Suppressor macrophage treated with lipopolysaccharide for 4 hours (primary cell): Measurements from ENCODE around the gene STUB1.
A peak's percentile ranks its signal among the peaks of the same experiment; 100 is the strongest.

ENCODE experiments used
- DNase-seq: peaks from one replicate; pipeline ENCODE4 v3.0.0-alpha.2; 2020

STUB1 gene

GRCh38 chr16:714558-715476, 34.6 kb downstream of the STUB1 start, which contains the start of gene METRN:
Gene METRN (plus strand): TSS chr16:715118. CDS start chr16:715290, 172 bp downstream.
- DNase-seq = peak; percentile 92

GRCh38 chr16:715477-716199, 35.4 kb downstream of the STUB1 start:
- peak; percentile 29 for DNase-seq

- DNase-seq = no peak
Measured at GRCh38 chr16:716200-716568, 36.0 kb downstream of the STUB1 start.

GRCh38 chr16:716768-717325, 36.6 kb downstream of the STUB1 start:
- no peak for DNase-seq

- no peak for DNase-seq
Measured at GRCh38 chr16:717450-718245, 37.4 kb downstream of the STUB1 start.

GRCh38 chr16:718389-718788, 38.2 kb downstream of the STUB1 start:
- DNase-seq = no peak

GRCh38 chr16:718922-719321, 38.7 kb downstream of the STUB1 start:
- no peak for DNase-seq

GRCh38 chr16:719815-720446, 39.7 kb downstream of the STUB1 start:
- no peak for DNase-seq

GRCh38 chr16:720447-720989, 40.3 kb downstream of the STUB1 start:
- peak; percentile 25 for DNase-seq

GRCh38 chr16:720990-721764, 41.0 kb downstream of the STUB1 start, which contains the start of gene ANTKMT:
Gene ANTKMT (plus strand): TSS chr16:721146. CDS start chr16:721275, 129 bp downstream.
- peak; percentile 85 for DNase-seq

GRCh38 chr16:721765-722540, 41.7 kb downstream of the STUB1 start:
- no peak for DNase-seq

GRCh38 chr16:722835-723633, 42.8 kb downstream of the STUB1 start:
- no peak for DNase-seq

- no peak for DNase-seq
Measured at GRCh38 chr16:723695-724094, 43.5 kb downstream of the STUB1 start.

- DNase-seq = no peak
Measured at GRCh38 chr16:724188-725040, 44.2 kb downstream of the STUB1 start.

GRCh38 chr16:725041-725376, 44.8 kb downstream of the STUB1 start:
- no peak for DNase-seq

- DNase-seq = no peak
Measured at GRCh38 chr16:725463-726187, 45.4 kb downstream of the STUB1 start.

- DNase-seq = no peak
Measured at GRCh38 chr16:726188-726437, 45.9 kb downstream of the STUB1 start.
